Measurements from ENCODE around the gene NEK7.

Gene NEK7

DNA sequence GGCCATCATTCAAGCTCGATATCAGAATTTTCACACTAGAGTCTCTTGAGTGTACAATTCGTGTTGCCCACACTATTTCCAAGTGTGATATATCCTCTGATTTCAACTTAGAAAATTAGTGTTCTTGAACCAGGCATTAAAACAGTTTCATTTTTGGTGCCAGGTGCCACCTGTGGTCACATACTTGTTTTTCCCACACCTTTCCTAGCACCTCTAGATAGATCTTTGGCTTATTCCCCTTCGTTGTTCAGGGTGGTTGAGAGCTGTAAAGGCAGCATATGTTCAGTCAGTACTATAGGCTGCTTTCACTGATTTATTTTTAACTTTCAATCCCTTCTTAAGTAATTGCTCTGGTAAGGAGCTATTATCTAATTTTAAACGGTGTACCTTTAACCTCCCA, 131.1 kb downstream of the NEK7 start:
- no peak overlapping the region for H3K4me3 ChIP-seq (ENCODE audit: low read depth, low read length)
- in situ Hi-C loops (cut with HindIII; ENCODE audit: low sequenced_read_pairs), result no loop called here
- DNase-seq (ENCODE audit: low read depth), result no peak
- TF ChIP-seq, protein P1, sequence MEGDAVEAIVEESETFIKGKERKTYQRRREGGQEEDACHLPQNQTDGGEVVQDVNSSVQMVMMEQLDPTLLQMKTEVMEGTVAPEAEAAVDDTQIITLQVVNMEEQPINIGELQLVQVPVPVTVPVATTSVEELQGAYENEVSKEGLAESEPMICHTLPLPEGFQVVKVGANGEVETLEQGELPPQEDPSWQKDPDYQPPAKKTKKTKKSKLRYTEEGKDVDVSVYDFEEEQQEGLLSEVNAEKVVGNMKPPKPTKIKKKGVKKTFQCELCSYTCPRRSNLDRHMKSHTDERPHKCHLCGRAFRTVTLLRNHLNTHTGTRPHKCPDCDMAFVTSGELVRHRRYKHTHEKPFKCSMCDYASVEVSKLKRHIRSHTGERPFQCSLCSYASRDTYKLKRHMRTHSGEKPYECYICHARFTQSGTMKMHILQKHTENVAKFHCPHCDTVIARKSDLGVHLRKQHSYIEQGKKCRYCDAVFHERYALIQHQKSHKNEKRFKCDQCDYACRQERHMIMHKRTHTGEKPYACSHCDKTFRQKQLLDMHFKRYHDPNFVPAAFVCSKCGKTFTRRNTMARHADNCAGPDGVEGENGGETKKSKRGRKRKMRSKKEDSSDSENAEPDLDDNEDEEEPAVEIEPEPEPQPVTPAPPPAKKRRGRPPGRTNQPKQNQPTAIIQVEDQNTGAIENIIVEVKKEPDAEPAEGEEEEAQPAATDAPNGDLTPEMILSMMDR (IDR thresholded peaks at IDR 0.05; ENCODE audit: low read depth, low read length, missing control alignments), result no peak

DNA sequence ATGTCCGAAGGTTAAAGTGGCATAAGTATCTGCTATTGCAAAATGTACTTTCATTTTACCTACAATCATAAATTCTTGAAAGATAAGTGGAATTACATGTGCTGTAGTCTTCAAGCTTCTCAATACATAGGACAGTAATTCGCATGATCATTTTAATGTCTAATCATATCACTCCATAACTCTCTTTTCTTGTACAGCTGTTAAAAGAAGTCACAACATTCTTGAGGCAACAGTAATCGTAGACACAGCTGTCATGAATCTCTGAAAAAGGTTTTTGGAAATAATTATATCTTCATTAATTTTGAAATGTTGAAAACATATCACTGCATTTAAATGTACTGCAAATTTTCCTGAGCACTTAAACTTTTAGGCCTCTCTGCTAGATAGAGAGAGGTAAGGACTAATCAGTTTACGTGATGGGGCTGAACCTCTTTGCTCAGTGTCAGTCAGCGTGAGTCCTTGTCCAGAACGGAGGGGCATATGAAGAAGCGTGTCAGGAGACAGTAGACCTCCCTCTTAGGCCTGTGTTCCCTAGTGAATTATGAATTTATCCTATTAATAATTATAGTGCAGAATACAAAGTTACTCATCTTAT, 133.4 kb downstream of the NEK7 start:
- DNase-seq (ENCODE audit: low read depth), result no peak
- TF ChIP-seq, protein P1 (IDR thresholded peaks at IDR 0.05; ENCODE audit: low read depth, low read length, missing control alignments), result no peak
- in situ Hi-C loops (cut with HindIII; ENCODE audit: low sequenced_read_pairs), result no loop called here
- H3K4me3 ChIP-seq (ENCODE audit: low read depth, low read length), result no peak overlapping the region

DNA sequence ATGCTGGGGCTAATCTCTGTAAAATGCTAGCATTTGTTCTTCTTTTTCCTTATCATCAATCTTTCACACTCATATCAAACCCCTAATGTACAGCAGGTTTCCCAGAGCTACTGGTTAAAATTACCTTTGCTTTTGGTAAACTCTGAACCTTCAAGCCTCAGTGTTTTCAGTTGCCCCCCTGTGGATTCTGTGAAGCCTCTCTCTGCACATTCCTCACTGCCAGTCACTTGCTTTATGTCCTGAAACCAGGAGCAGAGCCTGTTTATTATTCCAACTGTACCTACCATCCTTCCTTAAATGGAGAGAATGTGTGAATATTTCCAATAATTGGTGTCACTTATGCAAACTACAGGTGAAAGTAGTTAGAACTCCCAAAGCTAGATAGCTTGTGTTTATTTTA, 134.2 kb downstream of the NEK7 start:
- in situ Hi-C loops (cut with HindIII; ENCODE audit: low sequenced_read_pairs), result no loop called here
- no peak overlapping the region for H3K4me3 ChIP-seq (ENCODE audit: low read depth, low read length)
- TF ChIP-seq, protein P1 (IDR thresholded peaks at IDR 0.05; ENCODE audit: low read depth, low read length, missing control alignments), result no peak
- no peak for DNase-seq (ENCODE audit: low read depth)

DNA sequence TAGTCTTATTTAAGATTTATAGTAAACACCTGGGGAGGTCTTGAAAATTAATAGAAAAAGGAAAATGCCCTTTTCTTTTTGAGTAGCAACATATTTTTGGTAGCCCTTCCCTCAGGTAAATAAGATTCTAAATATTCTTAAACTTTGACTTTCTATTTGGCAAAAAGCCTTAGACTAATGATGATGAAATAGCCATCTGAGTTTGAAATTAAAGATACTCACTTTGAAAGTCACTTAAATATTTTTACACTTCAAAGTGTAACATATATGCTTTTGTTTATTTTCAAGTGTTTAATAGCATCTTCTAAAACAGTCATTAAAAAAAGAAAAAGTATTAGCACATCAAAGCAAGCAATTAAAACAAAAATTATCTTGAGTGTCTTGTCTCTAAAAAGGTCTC, 135.1 kb downstream of the NEK7 start:
- no peak for DNase-seq (ENCODE audit: low read depth)
- in situ Hi-C loops (cut with HindIII; ENCODE audit: low sequenced_read_pairs), result no loop called here
- no peak overlapping the region for H3K4me3 ChIP-seq (ENCODE audit: low read depth, low read length)
- TF ChIP-seq, protein P1 (IDR thresholded peaks at IDR 0.05; ENCODE audit: low read depth, low read length, missing control alignments), result no peak

DNA sequence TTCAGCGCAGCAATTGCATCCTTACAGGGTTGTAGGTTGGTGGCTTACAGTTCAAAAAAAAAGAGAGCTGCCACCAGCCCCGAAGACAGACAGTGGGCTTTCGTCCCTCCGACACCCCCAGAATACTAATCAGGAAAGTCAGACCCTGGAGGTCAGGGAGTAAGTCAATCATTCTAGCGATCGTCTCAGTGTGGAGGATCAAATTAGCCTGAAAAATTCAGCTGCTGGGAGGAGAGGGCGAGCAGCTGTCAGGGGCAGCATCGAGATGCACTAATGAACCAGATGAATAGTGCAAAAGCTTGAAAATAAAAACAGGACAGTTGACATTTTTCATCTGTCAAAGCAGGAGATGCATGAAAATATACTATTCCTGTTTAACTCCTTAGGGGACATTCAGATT, 138.4 kb downstream of the NEK7 start:
- DNase-seq (ENCODE audit: low read depth), result no peak
- in situ Hi-C loops (cut with HindIII; ENCODE audit: low sequenced_read_pairs), result no loop called here
- TF ChIP-seq, protein P1 (IDR thresholded peaks at IDR 0.05; ENCODE audit: low read depth, low read length, missing control alignments), result no peak
- H3K4me3 ChIP-seq (ENCODE audit: low read depth, low read length), result no peak overlapping the region

DNA sequence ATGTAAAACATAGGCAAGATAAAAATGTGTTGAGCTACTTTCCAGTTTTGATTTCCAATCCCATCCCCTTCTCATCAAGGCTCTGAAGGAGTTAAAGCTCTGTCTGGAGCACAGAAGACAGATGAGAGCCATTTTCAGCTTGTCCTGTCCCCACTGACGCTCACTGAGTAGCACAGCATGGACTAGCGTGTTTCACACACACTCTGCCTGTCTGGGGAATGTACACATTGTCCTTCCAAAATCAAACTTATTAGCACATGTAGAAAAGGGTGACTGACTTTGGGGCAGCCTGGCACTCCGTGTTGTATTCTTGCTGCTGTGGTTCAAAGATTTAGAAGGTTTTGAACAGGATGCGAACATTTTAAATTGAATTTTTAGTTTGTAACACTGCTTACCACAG, 139.2 kb downstream of the NEK7 start:
- no peak overlapping the region for H3K4me3 ChIP-seq (ENCODE audit: low read depth, low read length)
- DNase-seq (ENCODE audit: low read depth), result no peak
- in situ Hi-C loops (cut with HindIII; ENCODE audit: low sequenced_read_pairs), result no loop called here
- TF ChIP-seq, protein P1 (IDR thresholded peaks at IDR 0.05; ENCODE audit: low read depth, low read length, missing control alignments), result no peak
